H9 (cell line): ENCODE results near the gene RALGDS. TPM values are rescaled to one million over a fixed set of nuclear protein-coding genes. Genes with fewer than 3 reads are reported as not detected.

Experiments used
- DNase-seq: peaks from one replicate; pipeline ENCODE4 v3.0.0-alpha.2; 2017
- H2AFZ ChIP-seq: one replicate; pipeline ENCODE4 v1.6.1; 2013; ENCODE audit warnings: mild to moderate bottlenecking, low read length, control low read depth, moderate library complexity
- H2AK5ac ChIP-seq: 2 replicates; pipeline ENCODE4 v1.6.1; 2013; ENCODE audit warnings: low read length, control low read depth, mixed read lengths; ENCODE audit not compliant: insufficient read length
- H2BK120ac ChIP-seq: one replicate; pipeline ENCODE4 v1.6.1; 2013; ENCODE audit warnings: low read depth, mild to moderate bottlenecking, low read length, control low read depth, inconsistent platforms; ENCODE audit not compliant: poor library complexity, severe bottlenecking
- H2BK12ac ChIP-seq: 2 replicates; pipeline ENCODE4 v1.6.1; 2013; ENCODE audit warnings: low read length, control low read depth, mixed read lengths, low read depth; ENCODE audit not compliant: insufficient read length
- H2BK15ac ChIP-seq: 2 replicates; pipeline ENCODE4 v1.6.1; 2013; ENCODE audit warnings: low read depth, low read length, control low read depth
- H2BK20ac ChIP-seq: one replicate; pipeline ENCODE4 v1.6.1; 2013; ENCODE audit warnings: low read depth, mild to moderate bottlenecking, low read length, control low read depth, inconsistent platforms; ENCODE audit not compliant: poor library complexity, severe bottlenecking
- H2BK5ac ChIP-seq: 2 replicates; pipeline ENCODE4 v1.6.1; 2013; ENCODE audit warnings: low read length, control low read depth, mixed read lengths; ENCODE audit not compliant: insufficient read length
- H3K14ac ChIP-seq: 2 replicates; pipeline ENCODE4 v1.6.1; 2013; ENCODE audit warnings: low read length, control low read depth; ENCODE audit not compliant: insufficient read depth
- H3K18ac ChIP-seq: 2 replicates; pipeline ENCODE4 v1.6.1; 2013; ENCODE audit warnings: low read depth, mild to moderate bottlenecking, mixed read lengths, low read length, control low read depth; ENCODE audit not compliant: insufficient read length
- H3K23ac ChIP-seq: 2 replicates; pipeline ENCODE4 v1.6.1; 2013; ENCODE audit warnings: low read length, control low read depth, mixed read lengths, low read depth; ENCODE audit not compliant: insufficient read length
- H3K23me2 ChIP-seq: 2 replicates; pipeline ENCODE4 v1.6.1; 2013; ENCODE audit warnings: low read depth, mild to moderate bottlenecking, mixed read lengths, low read length, control low read depth; ENCODE audit not compliant: insufficient read length, poor library complexity, severe bottlenecking
- H3K27ac ChIP-seq: 2 replicates; pipeline ENCODE4 v1.5.1; 2013; ENCODE audit warnings: low read length, control low read depth, mixed read lengths, low read depth; ENCODE audit not compliant: insufficient read length
- H3K27me3 ChIP-seq: 2 replicates; pipeline ENCODE4 v1.6.1; 2013; ENCODE audit warnings: low read length, control low read depth, inconsistent platforms; ENCODE audit not compliant: insufficient read depth
- H3K4ac ChIP-seq: 2 replicates; pipeline ENCODE4 v1.6.1; 2013; ENCODE audit warnings: low read depth, mild to moderate bottlenecking, control low read depth, inconsistent platforms, low read length, moderate library complexity
- H3K4me1 ChIP-seq: 2 replicates; pipeline ENCODE4 v1.6.1; 2013; ENCODE audit warnings: low read length, control low read depth, inconsistent platforms; ENCODE audit not compliant: insufficient read depth
- H3K4me2 ChIP-seq: 2 replicates; pipeline ENCODE4 v1.6.1; 2013; ENCODE audit warnings: low read length, control low read depth, mixed read lengths; ENCODE audit not compliant: insufficient read length, insufficient read depth
- H3K56ac ChIP-seq: 2 replicates; pipeline ENCODE4 v1.6.1; 2013; ENCODE audit warnings: low read depth, mild to moderate bottlenecking, mixed read lengths, low read length, control low read depth; ENCODE audit not compliant: insufficient read length
- H3K79me1 ChIP-seq: 2 replicates; pipeline ENCODE4 v1.6.1; 2013; ENCODE audit warnings: low read depth, mild to moderate bottlenecking, moderate library complexity, low read length, control low read depth, inconsistent platforms; ENCODE audit not compliant: insufficient read depth, poor library complexity, severe bottlenecking
- H3K79me2 ChIP-seq: 2 replicates; pipeline ENCODE4 v1.6.1; 2013; ENCODE audit warnings: low read length, control low read depth, inconsistent platforms; ENCODE audit not compliant: insufficient read depth
- H3K9ac ChIP-seq: 2 replicates; pipeline ENCODE4 v1.6.1; 2013; ENCODE audit warnings: low read length, control low read depth, mixed read lengths; ENCODE audit not compliant: insufficient read length; ENCODE audit errors: extremely low read depth
- H3K9me3 ChIP-seq: one replicate; pipeline ENCODE4 v1.6.1; 2013; ENCODE audit warnings: low read depth, low read length, inconsistent platforms; ENCODE audit not compliant: control insufficient read depth
- H3T11ph ChIP-seq: one replicate; pipeline ENCODE4 v1.6.1; 2013; ENCODE audit warnings: mild to moderate bottlenecking, low read length, control low read depth, inconsistent platforms
- H4K20me1 ChIP-seq: one replicate; pipeline ENCODE4 v1.6.1; 2013; ENCODE audit not compliant: control insufficient read depth, insufficient read length, insufficient read depth
- H4K5ac ChIP-seq: 2 replicates; pipeline ENCODE4 v1.6.1; 2013; ENCODE audit warnings: low read depth, mild to moderate bottlenecking, mixed read lengths, low read length, control low read depth; ENCODE audit not compliant: insufficient read length
- H4K8ac ChIP-seq: replicated peaks from 2 replicates; pipeline ENCODE4 v1.6.1; 2013; ENCODE audit warnings: low read length, control low read depth, mixed read lengths, low read depth; ENCODE audit not compliant: insufficient read length
- H4K91ac ChIP-seq: 2 replicates; pipeline ENCODE4 v1.6.1; 2013; ENCODE audit warnings: low read depth, mild to moderate bottlenecking, moderate library complexity, mixed read lengths, low read length, control low read depth; ENCODE audit not compliant: insufficient read length
- H3K27ac Mint-ChIP-seq, 3 experiments: 2 replicates in 2 of 3; 3 replicates in 1 of 3; pipeline ENCODE4 v1.8.0; 2020 to 2021; ENCODE audit warnings: mixed read lengths in 3 of 3, mild to moderate bottlenecking in 1 of 3, moderate library complexity in 1 of 3
- H3K27me3 Mint-ChIP-seq: 2 replicates; pipeline ENCODE4 v1.8.0; 2021; ENCODE audit warnings: low read depth, mild to moderate bottlenecking, moderate library complexity, mixed read lengths
- H3K36me3 Mint-ChIP-seq, 3 experiments: 2 replicates in 2 of 3; 3 replicates in 1 of 3; pipeline ENCODE4 v1.8.0; 2020 to 2021; ENCODE audit warnings: low read depth in 3 of 3, mixed read lengths in 3 of 3; ENCODE audit not compliant: insufficient read depth in 1 of 3
- H3K4me1 Mint-ChIP-seq, 2 experiments: 2 replicates each; pipeline ENCODE4 v1.8.0; 2020; ENCODE audit warnings: mixed read lengths in 2 of 2
- H3K4me3 Mint-ChIP-seq, 2 experiments: 2 replicates in 1 of 2; 3 replicates in 1 of 2; pipeline ENCODE4 v1.8.0; 2020 to 2021; ENCODE audit warnings: mild to moderate bottlenecking in 2 of 2, mixed read lengths in 2 of 2, moderate library complexity in 1 of 2
- H3K9me3 Mint-ChIP-seq, 2 experiments: 2 replicates in 1 of 2; 3 replicates in 1 of 2; pipeline ENCODE4 v1.8.0; 2020; ENCODE audit warnings: mild to moderate bottlenecking in 2 of 2, mixed read lengths in 2 of 2, moderate library complexity in 1 of 2
- CTCF ChIP-seq: fragments of 200-600 bp; sonication (generic); conservative IDR thresholded peaks from 3 replicates; pipeline ENCODE4 v1.8.0; 2021; ENCODE audit warnings: antibody characterized with exemption, mild to moderate bottlenecking
- WGBS: extraction: QIAGEN DNeasy Blood & Tissue Kit; methylation state at CpG from one replicate; pipeline ENCODE4 v1.1.7; 2013; ENCODE audit warnings: missing lambda C conversion rate, low lambda C conversion rate, mixed read lengths; ENCODE audit not compliant: insufficient read length; ENCODE audit errors: extremely low coverage; 5-methylcytosine and 5-hydroxymethylcytosine counted together
- total RNA-seq: library from RNA; stranded (reverse); gene quantifications from 2 replicates; pipeline ENCODE4 v1.2.1, GENCODE V29; 2021

Gene RALGDS
- total RNA-seq, 1 experiment from 2014 or later: 21.3 TPM

DNA sequence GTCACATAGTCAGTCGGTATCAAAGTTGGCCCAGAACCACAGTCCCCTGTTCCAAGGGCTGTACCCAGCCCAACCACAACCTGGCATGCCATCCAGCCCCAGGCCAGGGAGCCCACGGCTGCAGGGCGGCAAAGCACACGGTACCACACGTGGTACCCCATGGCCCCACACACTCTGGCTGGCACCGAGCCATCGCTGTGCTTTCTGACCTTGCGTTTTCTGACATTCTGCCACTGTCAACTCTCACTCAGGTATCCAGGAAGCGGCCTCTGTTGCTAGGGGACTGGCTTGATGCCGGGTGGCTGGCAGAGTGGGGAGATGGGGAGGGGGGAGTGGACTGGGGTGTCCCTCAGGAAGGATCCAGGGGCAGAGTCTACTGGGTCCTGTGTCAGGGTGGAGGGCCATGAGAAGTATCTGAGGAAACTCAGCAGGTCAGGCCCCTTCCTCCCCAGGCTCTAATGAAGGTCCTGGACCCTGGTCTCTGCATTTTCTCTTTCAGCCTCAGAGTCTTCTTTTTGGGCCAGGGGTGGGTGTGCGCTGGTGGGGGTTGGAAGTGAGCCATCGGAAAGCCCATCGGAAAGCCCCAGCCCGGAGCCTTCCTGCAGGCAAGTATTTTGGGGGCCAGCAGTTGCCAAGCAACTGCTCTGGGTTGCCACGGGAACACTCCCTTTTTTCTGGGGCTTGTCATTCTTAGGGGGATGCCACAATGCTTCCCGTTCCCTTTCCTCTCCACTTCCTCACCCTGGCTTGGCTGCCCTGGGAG, 21.0 kb upstream of the RALGDS start:
- Histone ChIP-seq H3K4ac (no peak overlapping the region), H3K9ac (no peak overlapping the region), H3K79me1 (no peaks in the 10 kb centered on the region), H3K56ac (no peak overlapping the region), H4K5ac (no peak overlapping the region), H3K4me1 (no peaks in the 10 kb centered on the region), H3T11ph (no peak overlapping the region), H2AK5ac (no peak overlapping the region), H2BK20ac (no peak overlapping the region), H3K4me2 (no peak overlapping the region), H2AFZ (no peak overlapping the region), H2BK12ac (no peak overlapping the region), H2BK5ac (no peak overlapping the region), H3K27ac (no peak overlapping the region), H2BK15ac (no peak overlapping the region), H3K23ac (no peak overlapping the region), H3K18ac (no peak overlapping the region), H3K14ac (no peak overlapping the region; the same call in 1 of the 2 replicates), H4K20me1 (no peaks in the 10 kb centered on the region), H4K8ac (no peak overlapping the region), H3K9me3 (no peaks in the 10 kb centered on the region), H3K23me2 (peaks cover 2% of the 10 kb centered on the region), H3K27me3 (no peaks in the 10 kb centered on the region), H3K79me2 (no peaks in the 10 kb centered on the region), H4K91ac (no peak overlapping the region), H2BK120ac (no peak overlapping the region)
- Mint-ChIP-seq H3K9me3 (no peaks in the 10 kb centered on the region), H3K27me3 (peaks cover 8% of the 10 kb centered on the region), H3K27ac (no peak overlapping the region), H3K4me1 (peaks cover 10 to 20% of the 10 kb centered on the region in 2 experiments), H3K4me3 (no peak overlapping the region), H3K36me3 (peaks cover 0 to 6% (median 2%) of the 10 kb centered on the region in 3 experiments; a peak in 4 of 7 replicates)
- no CpG with 5 or more reads among the region's 16 CpGs for WGBS
- DNase-seq: no peak
- no peak for TF ChIP-seq CTCF
